HL-60 (cell line): ENCODE results near the gene SH2B2.

ENCODE experiments used
- DNase-seq, 2 experiments: peaks; one replicate each; pipeline ENCODE4 v3.0.0-alpha.2; 2010 to 2020; ENCODE audit warnings: low read depth in 1 of 2, low spot score in 1 of 2
- H3K27ac ChIP-seq: fragments of 250-450 bp; sonication (Bioruptor Pico); replicated peaks from 2 replicates; pipeline ENCODE4 v1.5.1; 2020; ENCODE audit warnings: mild to moderate bottlenecking, moderate library complexity
- H3K27me3 ChIP-seq: fragments of 250-450 bp; sonication (Bioruptor Pico); 2 replicates; pipeline ENCODE4 v1.5.1; 2021; ENCODE audit warnings: mild to moderate bottlenecking, moderate library complexity; ENCODE audit not compliant: insufficient read depth, poor library complexity, severe bottlenecking
- H3K4me3 ChIP-seq: replicated peaks from 2 replicates; pipeline ENCODE4 v1.5.1; 2011; ENCODE audit warnings: mild to moderate bottlenecking, control low read depth, low read length; ENCODE audit not compliant: insufficient read depth
- GABPA ChIP-seq: IDR thresholded peaks from 2 replicates; pipeline ENCODE4 v1.6.1; 2012; ENCODE audit warnings: low read depth
- POLR2AphosphoS5 ChIP-seq: IDR thresholded peaks from 2 replicates; pipeline ENCODE4 v1.6.1; 2012; ENCODE audit warnings: low read depth
- REST ChIP-seq: IDR thresholded peaks from 2 replicates; pipeline ENCODE4 v1.6.1; 2012; ENCODE audit warnings: low read depth; ENCODE audit not compliant: insufficient replicate concordance
- SPI1 ChIP-seq: IDR thresholded peaks from 2 replicates; pipeline ENCODE4 v1.6.1; 2012; ENCODE audit warnings: low read depth, mild to moderate bottlenecking, borderline replicate concordance
- TF ChIP-seq, protein P1 (sequence below): IDR thresholded peaks from one replicate; pipeline ENCODE4 v1.5.1; 2011; ENCODE audit warnings: low read length, control low read depth, inconsistent platforms; ENCODE audit not compliant: insufficient read depth

The SH2B2 gene

GRCh38 chr7:102251531-102252365 lies 34.9 kb upstream of the SH2B2 start:
- no peaks in the 10 kb centered on the region for H3K27me3 ChIP-seq
- no peak overlapping the region for H3K27ac ChIP-seq

GRCh38 chr7:102252366-102252982 lies 34.2 kb upstream of the SH2B2 start:
- Histone ChIP-seq H3K4me3 (no peak overlapping the region), H3K27me3 (no peaks in the 10 kb centered on the region), H3K27ac (no peak overlapping the region)
- DNase-seq, result no peak
- no peak for TF ChIP-seq GABPA
- TF ChIP-seq, protein P1, sequence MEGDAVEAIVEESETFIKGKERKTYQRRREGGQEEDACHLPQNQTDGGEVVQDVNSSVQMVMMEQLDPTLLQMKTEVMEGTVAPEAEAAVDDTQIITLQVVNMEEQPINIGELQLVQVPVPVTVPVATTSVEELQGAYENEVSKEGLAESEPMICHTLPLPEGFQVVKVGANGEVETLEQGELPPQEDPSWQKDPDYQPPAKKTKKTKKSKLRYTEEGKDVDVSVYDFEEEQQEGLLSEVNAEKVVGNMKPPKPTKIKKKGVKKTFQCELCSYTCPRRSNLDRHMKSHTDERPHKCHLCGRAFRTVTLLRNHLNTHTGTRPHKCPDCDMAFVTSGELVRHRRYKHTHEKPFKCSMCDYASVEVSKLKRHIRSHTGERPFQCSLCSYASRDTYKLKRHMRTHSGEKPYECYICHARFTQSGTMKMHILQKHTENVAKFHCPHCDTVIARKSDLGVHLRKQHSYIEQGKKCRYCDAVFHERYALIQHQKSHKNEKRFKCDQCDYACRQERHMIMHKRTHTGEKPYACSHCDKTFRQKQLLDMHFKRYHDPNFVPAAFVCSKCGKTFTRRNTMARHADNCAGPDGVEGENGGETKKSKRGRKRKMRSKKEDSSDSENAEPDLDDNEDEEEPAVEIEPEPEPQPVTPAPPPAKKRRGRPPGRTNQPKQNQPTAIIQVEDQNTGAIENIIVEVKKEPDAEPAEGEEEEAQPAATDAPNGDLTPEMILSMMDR, result no peak
- no peak for TF ChIP-seq SPI1
- no peak for TF ChIP-seq POLR2AphosphoS5
- TF ChIP-seq REST, result no peak

More at GRCh38 chr7:102251531-102252365, 34.9 kb upstream of the SH2B2 start:
- DNase-seq, result no peak
- no peak overlapping the region for H3K4me3 ChIP-seq
- TF ChIP-seq REST (no peak), SPI1 (no peak)
- TF ChIP-seq, protein P1, result no peak

- Histone ChIP-seq H3K27me3 (no peaks in the 10 kb centered on the region), H3K4me3 (no peak overlapping the region), H3K27ac (no peak overlapping the region)
- no peak for DNase-seq
- TF ChIP-seq, protein P1, result no peak
- TF ChIP-seq GABPA, result no peak
- TF ChIP-seq SPI1, result no peak
- TF ChIP-seq POLR2AphosphoS5, result no peak
- no peak for TF ChIP-seq REST
Measured at GRCh38 chr7:102253066-102253972, 33.3 kb upstream of the SH2B2 start.
